ENCODE results near the gene SYT2. TPM values are rescaled to one million over a fixed set of nuclear protein-coding genes. Genes with fewer than 3 reads are reported as not detected.

SYT2 gene
- total and polyA plus RNA-seq, 4 donors = 0.03 to 0.09 (median 0.05) TPM; not detected in 1

GRCh38 chr1:202659974-202660373 lies 50.3 kb downstream of the SYT2 start:
- intact Hi-C loops (cut with DNase I) = no loop called here
- WGBS, 2 donors = 50 to 52% methylated on average over 3 of the region's 3 CpGs
- H3K36me3 ChIP-seq (ENCODE audit: control insufficient read depth in 1 of 2, insufficient read depth in 2 of 2, low read length in 1 of 2) = no peaks in the 10 kb centered on the region
- ATAC-seq (ENCODE audit: low FRiP score) = no peak
- H3K27me3 ChIP-seq (ENCODE audit: control insufficient read depth in 1 of 2, insufficient read depth in 2 of 2, low read length in 1 of 2) = no peaks in the 10 kb centered on the region
- H3K27ac ChIP-seq (ENCODE audit: low read depth in 1 of 2, low read length in 2 of 2) = no peak overlapping the region
- H3K9me3 ChIP-seq (ENCODE audit: control insufficient read depth, low read length) = no peaks in the 10 kb centered on the region
- H3K4me3 ChIP-seq (ENCODE audit: low read length in 2 of 2) = no peak overlapping the region
- no peaks in the 10 kb centered on the region for H3K4me1 ChIP-seq (ENCODE audit: control insufficient read depth in 1 of 2, insufficient read depth in 2 of 2, low read length in 2 of 2)
- DNase-seq = no peak

DNA sequence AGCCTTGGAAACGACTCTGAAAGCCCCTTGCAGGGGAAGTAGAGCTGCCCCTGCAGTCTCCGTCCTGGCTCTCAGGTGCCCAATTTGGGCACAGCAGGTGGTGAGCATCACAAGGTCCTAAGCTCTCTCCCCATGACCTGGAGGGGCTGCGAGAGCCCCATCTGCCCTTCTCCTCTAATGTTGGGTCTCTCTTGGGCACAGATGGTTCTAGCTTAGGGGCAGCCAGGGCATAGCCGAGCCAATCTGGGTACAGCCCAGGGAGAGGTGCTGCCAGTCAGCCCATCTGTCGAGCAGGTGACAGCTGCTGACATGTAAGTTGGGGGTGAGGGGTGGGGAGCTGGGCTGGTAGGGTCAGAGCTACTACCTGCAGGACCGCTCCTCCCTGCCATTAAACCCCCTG lies 50.7 kb downstream of the SYT2 start:
- no peaks in the 10 kb centered on the region for H3K4me1 ChIP-seq (ENCODE audit: control insufficient read depth in 1 of 2, insufficient read depth in 2 of 2, low read length in 2 of 2)
- no peaks in the 10 kb centered on the region for H3K36me3 ChIP-seq (ENCODE audit: control insufficient read depth in 1 of 2, insufficient read depth in 2 of 2, low read length in 1 of 2)
- no peak overlapping the region for H3K4me3 ChIP-seq (ENCODE audit: low read length in 2 of 2)
- H3K9me3 ChIP-seq (ENCODE audit: control insufficient read depth, low read length) = no peaks in the 10 kb centered on the region
- intact Hi-C loops (cut with DNase I) = no loop called here
- ATAC-seq (ENCODE audit: low FRiP score) = no peak
- DNase-seq = no peak
- 51 to 55% methylated on average over 6 of the region's 6 CpGs for WGBS, 2 donors
- H3K27ac ChIP-seq (ENCODE audit: low read depth in 1 of 2, low read length in 2 of 2) = no peak overlapping the region
- H3K27me3 ChIP-seq (ENCODE audit: control insufficient read depth in 1 of 2, insufficient read depth in 2 of 2, low read length in 1 of 2) = no peaks in the 10 kb centered on the region

DNA sequence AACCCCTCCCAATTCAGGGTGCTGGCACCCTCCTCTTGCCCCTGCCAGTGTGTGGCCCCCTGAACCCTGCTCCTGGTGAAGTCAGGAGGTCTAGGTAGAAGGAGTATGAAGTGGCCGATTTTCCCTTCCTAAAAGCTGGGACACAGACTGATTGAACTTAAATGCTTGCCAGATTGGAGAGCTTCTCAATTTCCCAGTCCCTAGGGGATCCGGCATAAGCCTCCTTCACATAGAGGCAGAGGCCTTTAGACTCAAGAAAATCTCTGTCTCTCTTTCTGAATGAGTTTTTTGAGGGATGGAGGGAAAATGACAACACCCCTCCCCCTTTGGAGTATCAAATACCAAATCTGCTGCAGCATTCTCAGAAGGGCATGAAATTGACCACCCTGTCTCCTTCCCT lies 51.5 kb downstream of the SYT2 start:
- ATAC-seq (ENCODE audit: low FRiP score) (no peak), DNase-seq (no peak)
- H3K27me3 ChIP-seq (ENCODE audit: control insufficient read depth in 1 of 2, insufficient read depth in 2 of 2, low read length in 1 of 2) = no peaks in the 10 kb centered on the region
- no peaks in the 10 kb centered on the region for H3K36me3 ChIP-seq (ENCODE audit: control insufficient read depth in 1 of 2, insufficient read depth in 2 of 2, low read length in 1 of 2)
- 48 to 60% methylated on average over 2 of the region's 2 CpGs for WGBS, 2 donors
- no peaks in the 10 kb centered on the region for H3K4me1 ChIP-seq (ENCODE audit: control insufficient read depth in 1 of 2, insufficient read depth in 2 of 2, low read length in 2 of 2)
- no peak overlapping the region for H3K27ac ChIP-seq (ENCODE audit: low read depth in 1 of 2, low read length in 2 of 2)
- no peak overlapping the region for H3K4me3 ChIP-seq (ENCODE audit: low read length in 2 of 2)
- intact Hi-C loops (cut with DNase I) = no loop called here
- no peaks in the 10 kb centered on the region for H3K9me3 ChIP-seq (ENCODE audit: control insufficient read depth, low read length)

- no peak overlapping the region for H3K4me3 ChIP-seq (ENCODE audit: low read length in 2 of 2)
- H3K9me3 ChIP-seq (ENCODE audit: control insufficient read depth, low read length) = no peaks in the 10 kb centered on the region
- no peak for ATAC-seq (ENCODE audit: low FRiP score)
- H3K4me1 ChIP-seq (ENCODE audit: control insufficient read depth in 1 of 2, insufficient read depth in 2 of 2, low read length in 2 of 2) = no peaks in the 10 kb centered on the region
- no peaks in the 10 kb centered on the region for H3K36me3 ChIP-seq (ENCODE audit: control insufficient read depth in 1 of 2, insufficient read depth in 2 of 2, low read length in 1 of 2)
- H3K27ac ChIP-seq (ENCODE audit: low read depth in 1 of 2, low read length in 2 of 2) = no peak overlapping the region
- no peaks in the 10 kb centered on the region for H3K27me3 ChIP-seq (ENCODE audit: control insufficient read depth in 1 of 2, insufficient read depth in 2 of 2, low read length in 1 of 2)
- 77 to 81% methylated on average over 8 of the region's 8 CpGs for WGBS, 2 donors
- intact Hi-C loops (cut with DNase I) = no loop called here
- no peak for DNase-seq
Measured at GRCh38 chr1:202658251-202658759, 51.9 kb downstream of the SYT2 start.

DNA sequence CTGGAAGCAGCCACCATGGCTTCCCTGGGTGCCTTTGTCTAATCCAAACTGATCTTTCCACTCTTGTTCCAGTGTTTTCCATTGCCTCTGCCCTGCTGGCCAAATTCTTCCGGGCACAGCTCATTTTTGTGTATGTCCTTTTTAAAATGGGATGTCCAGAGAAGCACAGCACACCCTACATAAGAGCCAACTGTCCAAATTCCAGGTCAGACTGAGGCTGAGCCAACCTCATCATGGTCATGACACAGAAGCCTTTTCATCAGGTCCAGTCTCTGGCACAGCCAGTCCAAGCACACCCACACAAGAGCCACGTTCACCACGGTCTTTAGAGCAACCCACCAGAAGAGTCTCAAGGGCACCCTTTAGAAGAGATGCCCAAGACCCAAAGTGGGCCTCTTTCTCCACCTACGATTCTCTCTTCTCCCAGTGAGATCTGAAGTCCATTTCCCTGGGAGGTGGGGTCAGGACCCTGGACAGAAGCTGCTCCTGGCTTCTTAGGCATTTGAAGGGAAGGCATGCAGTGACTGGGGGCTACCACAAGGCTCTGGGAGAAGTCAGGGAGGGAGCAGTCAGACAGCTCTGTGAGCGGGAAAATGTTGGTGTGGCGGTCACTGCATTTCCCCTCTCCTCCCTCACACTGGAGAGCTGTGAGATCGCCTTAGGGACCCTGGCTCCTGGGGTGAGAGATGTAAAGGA lies 53.2 kb downstream of the SYT2 start:
- intact Hi-C loops (cut with DNase I) = no loop called here
- Histone ChIP-seq H3K36me3 (ENCODE audit: control insufficient read depth in 1 of 2, insufficient read depth in 2 of 2, low read length in 1 of 2) (no peaks in the 10 kb centered on the region), H3K9me3 (ENCODE audit: control insufficient read depth, low read length) (no peaks in the 10 kb centered on the region), H3K4me3 (ENCODE audit: low read length in 2 of 2) (no peak overlapping the region), H3K27me3 (ENCODE audit: control insufficient read depth in 1 of 2, insufficient read depth in 2 of 2, low read length in 1 of 2) (no peaks in the 10 kb centered on the region), H3K27ac (ENCODE audit: low read depth in 1 of 2, low read length in 2 of 2) (no peak overlapping the region), H3K4me1 (ENCODE audit: control insufficient read depth in 1 of 2, insufficient read depth in 2 of 2, low read length in 2 of 2) (no peaks in the 10 kb centered on the region)
- ATAC-seq (ENCODE audit: low FRiP score) (no peak), DNase-seq (no peak)
- WGBS, 2 donors = 40 to 45% methylated on average over 7 of the region's 7 CpGs

GRCh38 chr1:202656057-202656456 lies 54.2 kb downstream of the SYT2 start:
- Histone ChIP-seq H3K27me3 (ENCODE audit: control insufficient read depth in 1 of 2, insufficient read depth in 2 of 2, low read length in 1 of 2) (no peaks in the 10 kb centered on the region), H3K4me1 (ENCODE audit: control insufficient read depth in 1 of 2, insufficient read depth in 2 of 2, low read length in 2 of 2) (no peaks in the 10 kb centered on the region), H3K9me3 (ENCODE audit: control insufficient read depth, low read length) (no peaks in the 10 kb centered on the region), H3K27ac (ENCODE audit: low read depth in 1 of 2, low read length in 2 of 2) (no peak overlapping the region), H3K4me3 (ENCODE audit: low read length in 2 of 2) (no peak overlapping the region), H3K36me3 (ENCODE audit: control insufficient read depth in 1 of 2, insufficient read depth in 2 of 2, low read length in 1 of 2) (no peaks in the 10 kb centered on the region)
- WGBS, 2 donors = 53 to 61% methylated on average over 10 of the region's 10 CpGs
- ATAC-seq (ENCODE audit: low FRiP score) (no peak), DNase-seq (no peak)
- intact Hi-C loops (cut with DNase I) = no loop called here

DNA sequence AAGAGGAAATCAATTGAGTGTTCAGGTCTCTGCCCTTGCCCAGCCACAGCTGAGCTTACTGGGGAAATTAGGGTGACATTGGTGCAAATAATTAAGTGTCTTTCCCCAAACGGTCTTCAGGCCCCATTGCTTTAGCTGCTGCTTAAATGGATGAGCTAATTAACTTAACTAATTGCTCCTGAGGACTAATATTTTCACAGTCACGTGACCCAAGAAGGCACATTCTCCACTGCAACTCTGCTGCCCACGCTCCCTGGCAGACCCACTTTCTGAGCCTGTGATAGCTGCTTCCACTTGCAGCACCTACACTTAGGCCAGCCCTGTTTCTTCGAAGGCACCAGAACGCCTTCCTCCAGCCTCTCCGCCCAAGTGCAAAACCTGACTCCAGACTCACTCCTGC lies 56.2 kb downstream of the SYT2 start:
- Histone ChIP-seq H3K4me1 (ENCODE audit: control insufficient read depth in 1 of 2, insufficient read depth in 2 of 2, low read length in 2 of 2) (no peaks in the 10 kb centered on the region), H3K9me3 (ENCODE audit: control insufficient read depth, low read length) (no peaks in the 10 kb centered on the region), H3K4me3 (ENCODE audit: low read length in 2 of 2) (no peak overlapping the region), H3K36me3 (ENCODE audit: control insufficient read depth in 1 of 2, insufficient read depth in 2 of 2, low read length in 1 of 2) (no peaks in the 10 kb centered on the region), H3K27ac (ENCODE audit: low read depth in 1 of 2, low read length in 2 of 2) (no peak overlapping the region), H3K27me3 (ENCODE audit: control insufficient read depth in 1 of 2, insufficient read depth in 2 of 2, low read length in 1 of 2) (no peaks in the 10 kb centered on the region)
- DNase-seq = no peak
- no peak for ATAC-seq (ENCODE audit: low FRiP score)
- intact Hi-C loops (cut with DNase I) = no loop called here
- 69 to 80% methylated on average over 6 of the region's 6 CpGs for WGBS, 2 donors

DNA sequence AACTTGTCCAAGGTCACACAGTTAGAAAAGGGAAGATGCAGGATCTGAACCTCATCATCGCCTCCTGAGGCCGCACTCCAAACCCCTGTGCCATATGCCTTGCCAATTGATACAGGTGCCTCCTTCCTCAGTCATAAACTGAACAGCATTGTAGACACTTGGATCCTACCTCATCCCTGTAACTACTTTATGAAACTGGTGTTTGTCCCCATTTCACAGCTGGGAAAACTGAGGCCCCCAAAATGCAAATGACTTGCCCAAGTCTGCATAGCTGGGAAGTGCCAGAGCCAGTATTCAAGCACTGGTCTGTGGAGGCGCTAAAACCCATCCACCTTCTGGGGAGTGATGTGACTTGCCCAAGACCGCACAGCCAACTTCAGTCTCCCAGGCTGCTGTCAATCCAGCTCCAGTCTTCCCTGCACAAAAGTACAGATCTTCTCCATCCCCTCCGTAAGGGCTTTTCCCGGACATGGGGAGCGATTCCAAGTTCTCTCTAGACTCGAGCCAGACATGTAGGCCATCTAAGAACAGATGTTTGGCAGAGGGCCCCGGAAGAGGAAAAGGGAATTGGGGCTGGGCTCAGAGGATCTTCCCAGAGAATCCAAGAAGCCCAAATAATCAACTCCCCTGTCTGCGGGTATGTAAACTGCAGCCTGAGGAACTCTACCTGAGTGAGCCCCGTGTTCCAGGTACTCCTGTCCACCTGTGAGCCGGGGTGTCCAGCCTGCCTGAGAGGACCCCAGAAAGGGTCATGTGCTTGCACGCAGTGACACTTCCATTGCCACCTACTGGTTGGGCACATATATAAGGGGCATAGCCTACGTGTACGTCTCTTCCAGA lies 60.5 kb downstream of the SYT2 start:
- DNase-seq (no peak), ATAC-seq (ENCODE audit: low FRiP score) (no peak)
- no peaks in the 10 kb centered on the region for H3K27me3 ChIP-seq (ENCODE audit: control insufficient read depth in 1 of 2, insufficient read depth in 2 of 2, low read length in 1 of 2)
- no peak overlapping the region for H3K27ac ChIP-seq (ENCODE audit: low read depth in 1 of 2, low read length in 2 of 2)
- H3K36me3 ChIP-seq (ENCODE audit: control insufficient read depth in 1 of 2, insufficient read depth in 2 of 2, low read length in 1 of 2) = no peaks in the 10 kb centered on the region
- H3K9me3 ChIP-seq (ENCODE audit: control insufficient read depth, low read length) = no peaks in the 10 kb centered on the region
- no peak overlapping the region for H3K4me3 ChIP-seq (ENCODE audit: low read length in 2 of 2)
- 61 to 62% methylated on average over 15 of the region's 15 CpGs for WGBS, 2 donors
- intact Hi-C loops (cut with DNase I) = no loop called here
- H3K4me1 ChIP-seq (ENCODE audit: control insufficient read depth in 1 of 2, insufficient read depth in 2 of 2, low read length in 2 of 2) = no peaks in the 10 kb centered on the region
